Nephron (organoid): ENCODE data around the gene ZNF580.
A peak's percentile ranks its signal among the peaks of the same experiment; 100 is the strongest.

ENCODE experiments used
- H3K27ac Mint-ChIP-seq, 3 experiments: 2 replicates each; pipeline ENCODE4 v1.8.0; 2020; ENCODE audit warnings: mixed read lengths in 3 of 3, mild to moderate bottlenecking in 2 of 3, moderate library complexity in 1 of 3
- H3K27me3 Mint-ChIP-seq: 2 replicates; pipeline ENCODE4 v1.8.0; 2021; ENCODE audit warnings: low read depth, mild to moderate bottlenecking, moderate library complexity, mixed read lengths
- H3K36me3 Mint-ChIP-seq: 2 replicates; pipeline ENCODE4 v1.8.0; 2020; ENCODE audit warnings: low read depth, mixed read lengths
- H3K4me1 Mint-ChIP-seq: 2 replicates; pipeline ENCODE4 v1.8.0; 2020; ENCODE audit warnings: mixed read lengths
- H3K4me3 Mint-ChIP-seq, 3 experiments: 2 replicates each; pipeline ENCODE4 v1.8.0; 2020; ENCODE audit warnings: mild to moderate bottlenecking in 3 of 3, mixed read lengths in 3 of 3, moderate library complexity in 2 of 3
- H3K9me3 Mint-ChIP-seq: 2 replicates; pipeline ENCODE4 v1.8.0; 2020; ENCODE audit warnings: mixed read lengths
- TF ChIP-seq, protein P1 (sequence below), 3 experiments: fragments of 200-600 bp; sonication (generic); IDR thresholded peaks; one replicate each; pipeline ENCODE4 v1.5.0; 2021; ENCODE audit warnings: antibody characterized with exemption in 3 of 3; ENCODE audit not compliant: unreplicated experiment in 3 of 3

ZNF580 gene

DNA sequence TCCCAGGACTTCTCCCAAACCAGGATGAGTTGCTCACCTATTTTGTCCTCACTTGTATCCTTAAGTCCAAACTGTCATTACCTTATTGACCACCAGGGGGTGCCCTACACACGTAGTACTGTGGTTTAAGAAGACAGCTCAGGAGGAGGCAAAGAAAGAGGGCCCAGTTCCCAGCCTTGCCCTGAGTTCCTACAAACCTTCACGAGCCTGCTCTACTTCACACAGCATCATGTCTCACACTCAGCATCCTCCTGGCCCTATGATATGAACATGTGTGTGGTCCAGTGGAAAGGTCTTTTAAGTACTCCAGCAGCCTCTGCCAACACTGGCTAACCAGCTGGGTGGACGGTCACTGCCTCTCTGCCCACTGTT lies 8.4 kb upstream of the ZNF580 start:
- no peaks in the 10 kb centered on the region for H3K36me3 Mint-ChIP-seq
- H3K27me3 Mint-ChIP-seq, result peaks cover 3% of the 10 kb centered on the region
- TF ChIP-seq, protein P1, sequence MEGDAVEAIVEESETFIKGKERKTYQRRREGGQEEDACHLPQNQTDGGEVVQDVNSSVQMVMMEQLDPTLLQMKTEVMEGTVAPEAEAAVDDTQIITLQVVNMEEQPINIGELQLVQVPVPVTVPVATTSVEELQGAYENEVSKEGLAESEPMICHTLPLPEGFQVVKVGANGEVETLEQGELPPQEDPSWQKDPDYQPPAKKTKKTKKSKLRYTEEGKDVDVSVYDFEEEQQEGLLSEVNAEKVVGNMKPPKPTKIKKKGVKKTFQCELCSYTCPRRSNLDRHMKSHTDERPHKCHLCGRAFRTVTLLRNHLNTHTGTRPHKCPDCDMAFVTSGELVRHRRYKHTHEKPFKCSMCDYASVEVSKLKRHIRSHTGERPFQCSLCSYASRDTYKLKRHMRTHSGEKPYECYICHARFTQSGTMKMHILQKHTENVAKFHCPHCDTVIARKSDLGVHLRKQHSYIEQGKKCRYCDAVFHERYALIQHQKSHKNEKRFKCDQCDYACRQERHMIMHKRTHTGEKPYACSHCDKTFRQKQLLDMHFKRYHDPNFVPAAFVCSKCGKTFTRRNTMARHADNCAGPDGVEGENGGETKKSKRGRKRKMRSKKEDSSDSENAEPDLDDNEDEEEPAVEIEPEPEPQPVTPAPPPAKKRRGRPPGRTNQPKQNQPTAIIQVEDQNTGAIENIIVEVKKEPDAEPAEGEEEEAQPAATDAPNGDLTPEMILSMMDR (IDR thresholded peaks at IDR 0.05; ENCODE audit: unreplicated experiment in 3 of 3), result peak; percentile 84 to 91 (median 87)
- peak overlapping the region; percentile 17 to 79 (median 71) for H3K27ac Mint-ChIP-seq
- H3K9me3 Mint-ChIP-seq, result no peaks in the 10 kb centered on the region
- H3K4me1 Mint-ChIP-seq, result peaks cover 37% of the 10 kb centered on the region
- H3K4me3 Mint-ChIP-seq, result peak overlapping the region; percentile 47 to 74 (median 49)

DNA sequence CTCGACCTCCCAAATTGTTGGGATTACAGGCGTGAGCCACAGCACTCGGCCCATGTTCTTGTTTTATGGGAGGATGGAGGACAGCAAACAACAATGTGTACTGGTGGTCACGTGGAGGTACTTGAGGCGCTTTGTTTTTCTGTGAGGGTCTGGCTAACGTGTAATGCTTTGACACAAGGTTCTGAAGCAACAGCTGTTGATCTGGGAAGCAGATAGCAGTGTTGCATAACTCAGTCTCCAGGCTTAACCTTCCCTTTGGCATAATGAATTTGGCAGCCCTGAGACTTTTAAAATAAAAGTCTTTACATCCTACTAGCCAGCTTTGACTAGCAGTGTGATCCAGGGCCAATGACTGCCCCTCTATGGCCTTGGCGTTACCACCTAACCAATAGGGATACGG lies 6.9 kb upstream of the ZNF580 start:
- H3K4me3 Mint-ChIP-seq, result peak overlapping the region in 2 of 3 experiments; percentile 64 to 99
- no peak overlapping the region for H3K27ac Mint-ChIP-seq
- TF ChIP-seq, protein P1 (IDR thresholded peaks at IDR 0.05; ENCODE audit: unreplicated experiment in 3 of 3), result no peak
- H3K36me3 Mint-ChIP-seq, result peaks cover 5% of the 10 kb centered on the region
- H3K9me3 Mint-ChIP-seq, result no peaks in the 10 kb centered on the region
- peaks cover 45% of the 10 kb centered on the region for H3K4me1 Mint-ChIP-seq
- H3K27me3 Mint-ChIP-seq, result peaks cover 3% of the 10 kb centered on the region

DNA sequence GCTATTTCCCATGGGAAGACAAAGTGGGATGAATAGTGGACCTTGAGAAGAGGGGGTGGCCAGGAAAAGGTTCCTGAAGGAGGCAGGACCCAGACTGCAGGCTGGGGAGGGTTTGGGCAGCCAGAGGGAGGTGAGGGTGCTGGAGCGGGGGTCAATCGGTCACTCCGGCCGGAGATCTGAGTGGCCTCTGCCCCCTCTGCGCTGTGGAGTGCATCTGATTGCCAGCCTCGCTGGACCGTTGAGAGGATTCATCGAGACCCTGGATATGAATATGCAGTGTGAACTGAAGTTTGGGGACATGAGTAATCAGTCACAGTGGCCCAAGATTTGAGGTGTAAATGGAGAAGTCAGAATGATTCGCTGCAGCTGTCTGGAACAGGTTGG lies 5.5 kb upstream of the ZNF580 start:
- Mint-ChIP-seq H3K27me3 (peaks cover 3% of the 10 kb centered on the region), H3K36me3 (peaks cover 8% of the 10 kb centered on the region), H3K4me1 (peaks cover 51% of the 10 kb centered on the region), H3K27ac (peak overlapping the region; percentile 92 to 96 (median 96)), H3K9me3 (no peaks in the 10 kb centered on the region), H3K4me3 (peak overlapping the region; percentile 96 to 99 (median 96))
- TF ChIP-seq, protein P1 (IDR thresholded peaks at IDR 0.05; ENCODE audit: unreplicated experiment in 3 of 3), result no peak

DNA sequence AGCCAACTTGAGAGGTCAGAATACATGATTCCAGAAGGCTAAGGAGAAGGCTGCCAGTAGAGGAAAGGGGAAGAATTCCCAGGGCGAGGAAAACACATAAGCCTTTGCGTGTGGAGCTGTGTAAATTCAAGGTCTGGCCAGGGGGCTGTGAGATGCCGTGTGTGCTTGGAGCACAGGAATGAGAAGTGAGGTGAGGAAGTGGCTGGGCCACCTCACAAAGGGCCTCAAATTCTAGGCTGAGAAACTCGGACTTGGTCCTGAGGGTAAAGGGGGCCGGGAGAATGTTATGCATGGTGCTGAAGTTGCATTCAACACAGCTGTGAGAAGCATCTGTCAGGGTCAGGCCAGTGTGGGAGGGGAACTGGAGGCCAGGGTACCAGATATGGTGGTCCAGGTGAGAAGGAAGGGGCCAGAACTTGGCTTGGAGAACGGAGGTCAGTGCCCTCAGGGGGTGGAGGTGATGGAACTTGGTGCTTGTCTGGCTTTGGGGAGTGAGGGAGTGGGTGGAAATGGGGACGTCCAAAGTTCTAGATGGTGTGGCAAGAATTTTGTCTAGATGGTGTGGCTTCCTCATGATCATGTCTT lies 4.9 kb upstream of the ZNF580 start:
- Mint-ChIP-seq H3K27me3 (peaks cover 3% of the 10 kb centered on the region), H3K9me3 (no peaks in the 10 kb centered on the region), H3K27ac (peak overlapping the region; percentile 49 to 96 (median 92)), H3K36me3 (peaks cover 8% of the 10 kb centered on the region), H3K4me3 (peak overlapping the region; percentile 96 to 99 (median 96)), H3K4me1 (peaks cover 54% of the 10 kb centered on the region)
- TF ChIP-seq, protein P1 (IDR thresholded peaks at IDR 0.05; ENCODE audit: unreplicated experiment in 3 of 3), result no peak

GRCh38 chr19:55636723-55637122 lies 4.1 kb upstream of the ZNF580 start:
- no peaks in the 10 kb centered on the region for H3K9me3 Mint-ChIP-seq
- TF ChIP-seq, protein P1 (IDR thresholded peaks at IDR 0.05; ENCODE audit: unreplicated experiment in 3 of 3), result no peak
- H3K27me3 Mint-ChIP-seq, result peaks cover 3% of the 10 kb centered on the region
- peak overlapping the region; percentile 96 to 99 (median 96) for H3K4me3 Mint-ChIP-seq
- peak overlapping the region; percentile 49 to 96 (median 92) for H3K27ac Mint-ChIP-seq
- H3K36me3 Mint-ChIP-seq, result peaks cover 8% of the 10 kb centered on the region
- H3K4me1 Mint-ChIP-seq, result peaks cover 57% of the 10 kb centered on the region

- peaks cover 3% of the 10 kb centered on the region for H3K27me3 Mint-ChIP-seq
- TF ChIP-seq, protein P1 (IDR thresholded peaks at IDR 0.05; ENCODE audit: unreplicated experiment in 3 of 3), result no peak
These were observed 3.3 kb upstream of the ZNF580 start for GRCh38 chr19:55637534-55637933.

More at GRCh38 chr19:55637534-55637933, 3.3 kb upstream of the ZNF580 start:
- Mint-ChIP-seq H3K4me1 (peaks cover 58% of the 10 kb centered on the region), H3K36me3 (peaks cover 8% of the 10 kb centered on the region), H3K27ac (peak overlapping the region; percentile 81 to 85 (median 82)), H3K9me3 (no peaks in the 10 kb centered on the region), H3K4me3 (peak overlapping the region; percentile 96 to 99 (median 96))
